Adrenal gland (tissue), 12 donors: ENCODE data around the gene TOM1. TPM values are rescaled to one million over a fixed set of nuclear protein-coding genes. Genes with fewer than 3 reads are reported as not detected.

Experiments used
- DNase-seq, 7 donors: peaks; one replicate each; pipeline ENCODE4 v3.0.0-alpha.2; 2019 to 2020
- H3K27ac ChIP-seq, 5 donors: fragments of 200-600 bp; sonication (generic) in 4 of 5; 1 replicate in 3 of 5; 2 replicates in 2 of 5; pipeline versions ENCODE4 v1.5.1 to v1.8.0; 2016 to 2020; ENCODE audit warnings: mild to moderate bottlenecking in 1 of 5
- H3K27me3 ChIP-seq: fragments of 200-600 bp; 2 replicates; pipeline ENCODE4 v1.8.0; 2021
- H3K36me3 ChIP-seq, 2 donors: fragments of 200-600 bp; replicated peaks in 1 of 2; 1 replicate in 1 of 2; 2 replicates in 1 of 2; pipeline versions ENCODE4 v1.5.1 to v1.8.0; 2018 to 2022
- H3K4me1 ChIP-seq, 2 donors: fragments of 200-600 bp; replicated peaks in 1 of 2; 1 replicate in 1 of 2; 2 replicates in 1 of 2; pipeline versions ENCODE4 v1.5.1 to v1.8.0; 2018 to 2021
- H3K4me3 ChIP-seq, 4 donors: fragments of 200-600 bp; sonication (generic) in 3 of 4; one replicate each; pipeline ENCODE4 v1.5.1; 2016 to 2018
- H3K9me3 ChIP-seq, 3 donors: fragments of 200-600 bp; sonication (generic) in 1 of 3; replicated peaks in 1 of 3; 1 replicate in 2 of 3; 2 replicates in 1 of 3; pipeline versions ENCODE4 v1.5.1 to v1.8.0; 2016 to 2021
- CTCF ChIP-seq, 6 experiments: fragments of 450-650 bp in 4 of 6; fragments of 200-600 bp in 2 of 6; sonication (generic) in 1 of 6; IDR thresholded peaks; 1 replicate in 5 of 6; 2 replicates in 1 of 6; pipeline versions ENCODE4 v1.5.1 to v1.8.0; 2016 to 2021; ENCODE audit warnings: antibody characterized with exemption in 6 of 6, mild to moderate bottlenecking in 2 of 6, moderate library complexity in 1 of 6
- POLR2A ChIP-seq, 2 donors: fragments of 450-650 bp; IDR thresholded peaks; one replicate each; pipeline ENCODE4 v1.6.1; 2017; ENCODE audit warnings: antibody characterized with exemption in 2 of 2, mild to moderate bottlenecking in 2 of 2, moderate library complexity in 1 of 2
- WGBS, 4 donors: extraction: QIAGEN DNeasy Blood & Tissue Kit in 2 of 4; methylation state at CpG; one replicate each; pipeline versions ENCODE4 v1.1.5 to v1.1.7; 2013 to 2017; 5-methylcytosine and 5-hydroxymethylcytosine counted together
- intact Hi-C, 2 donors: fragments of 100-400 bp; cut with DNase I; formaldehyde crosslinking; loops; one replicate each; pipeline versions ENCODE4 v1.14.1 to v1.15.0; 2022 to 2023
- polyA plus RNA-seq, 3 donors: library from polyadenylated mRNA; stranded (reverse); fragments of 200-250 nt in 2 of 3; fragments of 350-450 nt in 1 of 3; fragmentation: Illumina TruSeq in 1 of 3; extraction: RNeasy Lipid Tissue Mini Kit (QIAGEN cat#74804) in 1 of 3; gene quantifications; one replicate each; pipeline ENCODE4 v1.2.3, GENCODE V29; 2013 to 2014
- total RNA-seq, 9 donors: library from RNA; depleted of rRNA in 4 of 9; stranded (reverse); fragments of >200 nt in 4 of 9; fragments of 120-200 nt in 1 of 9; fragmentation: NEBNext Ultra II Directional in 1 of 9; extraction: Animal tissue kit (Norgen Biotek cat#: 25700) in 1 of 9; gene quantifications; one replicate each; pipeline versions ENCODE4 v1.1.0 to v1.2.4, GENCODE V29; 2013 to 2023
- donor health status: healthy with polysubstance abuse.
- donor health status: Bipolar disorder and iron deficiency.
- donor health status: DM: yes; HTN: yes; CAD: no.
- donor health status: DM: no; HTN: no; CAD: no.
- donor health status: DM: no; HTN: no; CAD: no.
- donor health status: DM: yes; HTN: yes; CAD: no.

The TOM1 gene
- total and polyA plus RNA-seq, 12 donors, result 57.5 to 188 (median 106) TPM

GRCh38 chr22:35342390-35342789 lies 42.7 kb downstream of the TOM1 start:
- peaks cover 0 to 76% of the 10 kb centered on the region in 2 donors for H3K36me3 ChIP-seq

GRCh38 chr22:35343664-35344550 lies 44.2 kb downstream of the TOM1 start:
- TF ChIP-seq CTCF (IDR thresholded peaks at IDR 0.05) (no peak), POLR2A (IDR thresholded peaks at IDR 0.05) (no peak)
- WGBS, 4 donors, result 94 to 96% (median 96%) methylated on average over 15 to 26 of the region's 26 CpGs
- DNase-seq, result no peak
- no peak overlapping the region for H3K27ac ChIP-seq
- no peaks in the 10 kb centered on the region for H3K9me3 ChIP-seq
- intact Hi-C loops, result loop anchor here in 1 of 2 donors (10.0 kb wide), 1 partner anchor 241 kb away; no protein-coding TSS in a partner anchor
- no peak overlapping the region for H3K4me3 ChIP-seq
- H3K27me3 ChIP-seq, result no peaks in the 10 kb centered on the region
- H3K4me1 ChIP-seq, result no peaks in the 10 kb centered on the region
- H3K36me3 ChIP-seq, result peaks cover 0 to 72% of the 10 kb centered on the region in 2 donors

More at GRCh38 chr22:35342390-35342789, 42.7 kb downstream of the TOM1 start:
- WGBS, 4 donors, result 95 to 99% (median 97%) methylated on average over 3 to 4 of the region's 4 CpGs
- Histone ChIP-seq H3K9me3 (no peaks in the 10 kb centered on the region), H3K4me3 (no peak overlapping the region), H3K4me1 (peaks cover 0 to 2% of the 10 kb centered on the region in 2 donors), H3K27me3 (no peaks in the 10 kb centered on the region), H3K27ac (no peak overlapping the region)
- intact Hi-C loops, result loop anchor here in 1 of 2 donors (10.0 kb wide), 1 partner anchor 242 kb away; no protein-coding TSS in a partner anchor
- no peak for DNase-seq
- no peak for TF ChIP-seq POLR2A (IDR thresholded peaks at IDR 0.05)
- no peak for TF ChIP-seq CTCF (IDR thresholded peaks at IDR 0.05)

GRCh38 chr22:35344956-35345690 lies 45.4 kb downstream of the TOM1 start:
- 87 to 93% (median 92%) methylated on average over 7 to 14 of the region's 14 CpGs for WGBS, 4 donors

More at GRCh38 chr22:35344956-35345690, 45.4 kb downstream of the TOM1 start:
- no peak for DNase-seq
- Histone ChIP-seq H3K27me3 (no peaks in the 10 kb centered on the region), H3K4me3 (no peak overlapping the region), H3K36me3 (peaks cover 0 to 63% of the 10 kb centered on the region in 2 donors), H3K4me1 (peaks cover 0 to 10% of the 10 kb centered on the region in 2 donors), H3K27ac (no peak overlapping the region), H3K9me3 (no peaks in the 10 kb centered on the region)
- TF ChIP-seq CTCF (IDR thresholded peaks at IDR 0.05) (no peak), POLR2A (IDR thresholded peaks at IDR 0.05) (no peak)
- intact Hi-C loops, result loop anchor here in 1 of 2 donors (10.0 kb wide), 1 partner anchor 240 kb away; no protein-coding TSS in a partner anchor
